ENCODE data around the gene SLC6A6. TPM values are rescaled to one million over a fixed set of nuclear protein-coding genes. Genes with fewer than 3 reads are reported as not detected.

The SLC6A6 gene
- total RNA-seq, 3 donors from 2014 or later = 4.4 to 11.2 (median 10.5) TPM

DNA sequence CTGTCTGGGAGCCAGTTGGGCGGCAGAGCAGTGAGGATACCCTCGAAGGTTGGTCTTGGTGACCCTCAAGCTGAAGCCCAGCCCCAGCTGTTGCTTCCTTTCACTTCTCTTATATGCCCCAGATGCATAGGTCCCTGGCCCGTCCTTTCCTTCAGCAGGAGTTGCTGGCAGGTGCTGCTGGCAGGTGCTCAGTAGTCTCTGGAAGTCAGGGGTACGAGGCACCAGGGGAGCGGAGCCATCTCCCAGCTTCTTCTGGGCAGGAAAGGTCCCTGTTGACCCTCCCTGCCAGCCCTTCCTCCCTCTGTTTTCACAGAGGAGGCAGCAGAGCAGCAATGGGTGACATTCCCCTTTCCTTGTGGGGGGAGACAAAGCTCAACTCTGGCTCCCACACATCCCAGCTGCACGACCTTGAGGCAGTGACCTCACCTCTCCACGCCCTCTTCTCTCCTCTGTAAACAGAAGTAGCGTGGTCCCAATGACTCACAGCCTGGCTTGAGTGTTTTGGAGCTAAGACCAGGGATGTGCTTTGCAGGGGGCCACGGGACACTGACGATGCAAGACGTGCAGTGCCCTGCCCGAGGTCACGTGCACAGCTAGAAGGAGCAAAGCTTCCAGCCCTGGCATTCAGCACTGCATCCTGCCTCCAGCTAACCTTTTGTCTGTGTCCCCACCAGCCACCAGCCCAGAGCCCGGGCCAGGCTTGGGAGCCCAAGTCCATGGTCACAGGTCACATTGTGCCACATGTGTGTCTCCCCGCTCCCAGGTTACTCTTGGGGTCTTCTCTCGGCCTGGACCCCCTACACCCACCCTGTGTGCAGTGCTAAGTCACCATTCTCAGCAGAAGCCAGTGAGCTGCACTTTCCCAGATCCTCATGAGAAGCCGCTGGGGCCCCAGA is 49.7 kb downstream of the SLC6A6 start:
- no peaks in the 10 kb centered on the region for H3K9me3 ChIP-seq
- H3K4me3 ChIP-seq = no peak overlapping the region
- no peaks in the 10 kb centered on the region for H3K36me3 ChIP-seq (ENCODE audit: low read depth)
- DNase-seq = peak; percentile 51 to 75 (median 55)
- TF ChIP-seq, protein P1, sequence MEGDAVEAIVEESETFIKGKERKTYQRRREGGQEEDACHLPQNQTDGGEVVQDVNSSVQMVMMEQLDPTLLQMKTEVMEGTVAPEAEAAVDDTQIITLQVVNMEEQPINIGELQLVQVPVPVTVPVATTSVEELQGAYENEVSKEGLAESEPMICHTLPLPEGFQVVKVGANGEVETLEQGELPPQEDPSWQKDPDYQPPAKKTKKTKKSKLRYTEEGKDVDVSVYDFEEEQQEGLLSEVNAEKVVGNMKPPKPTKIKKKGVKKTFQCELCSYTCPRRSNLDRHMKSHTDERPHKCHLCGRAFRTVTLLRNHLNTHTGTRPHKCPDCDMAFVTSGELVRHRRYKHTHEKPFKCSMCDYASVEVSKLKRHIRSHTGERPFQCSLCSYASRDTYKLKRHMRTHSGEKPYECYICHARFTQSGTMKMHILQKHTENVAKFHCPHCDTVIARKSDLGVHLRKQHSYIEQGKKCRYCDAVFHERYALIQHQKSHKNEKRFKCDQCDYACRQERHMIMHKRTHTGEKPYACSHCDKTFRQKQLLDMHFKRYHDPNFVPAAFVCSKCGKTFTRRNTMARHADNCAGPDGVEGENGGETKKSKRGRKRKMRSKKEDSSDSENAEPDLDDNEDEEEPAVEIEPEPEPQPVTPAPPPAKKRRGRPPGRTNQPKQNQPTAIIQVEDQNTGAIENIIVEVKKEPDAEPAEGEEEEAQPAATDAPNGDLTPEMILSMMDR (IDR thresholded peaks at IDR 0.05) = no peak
- peaks cover 22% of the 10 kb centered on the region for H3K4me1 ChIP-seq (ENCODE audit: low read depth)
- ATAC-seq = peak; percentile 52
- intact Hi-C loops (cut with DNase I, micrococcal nuclease) = loop anchor here in 1 of 2 donors (10.0 kb wide), 1 partner anchor 47 kb away; the partner anchor contains the start of gene SLC6A6

DNA sequence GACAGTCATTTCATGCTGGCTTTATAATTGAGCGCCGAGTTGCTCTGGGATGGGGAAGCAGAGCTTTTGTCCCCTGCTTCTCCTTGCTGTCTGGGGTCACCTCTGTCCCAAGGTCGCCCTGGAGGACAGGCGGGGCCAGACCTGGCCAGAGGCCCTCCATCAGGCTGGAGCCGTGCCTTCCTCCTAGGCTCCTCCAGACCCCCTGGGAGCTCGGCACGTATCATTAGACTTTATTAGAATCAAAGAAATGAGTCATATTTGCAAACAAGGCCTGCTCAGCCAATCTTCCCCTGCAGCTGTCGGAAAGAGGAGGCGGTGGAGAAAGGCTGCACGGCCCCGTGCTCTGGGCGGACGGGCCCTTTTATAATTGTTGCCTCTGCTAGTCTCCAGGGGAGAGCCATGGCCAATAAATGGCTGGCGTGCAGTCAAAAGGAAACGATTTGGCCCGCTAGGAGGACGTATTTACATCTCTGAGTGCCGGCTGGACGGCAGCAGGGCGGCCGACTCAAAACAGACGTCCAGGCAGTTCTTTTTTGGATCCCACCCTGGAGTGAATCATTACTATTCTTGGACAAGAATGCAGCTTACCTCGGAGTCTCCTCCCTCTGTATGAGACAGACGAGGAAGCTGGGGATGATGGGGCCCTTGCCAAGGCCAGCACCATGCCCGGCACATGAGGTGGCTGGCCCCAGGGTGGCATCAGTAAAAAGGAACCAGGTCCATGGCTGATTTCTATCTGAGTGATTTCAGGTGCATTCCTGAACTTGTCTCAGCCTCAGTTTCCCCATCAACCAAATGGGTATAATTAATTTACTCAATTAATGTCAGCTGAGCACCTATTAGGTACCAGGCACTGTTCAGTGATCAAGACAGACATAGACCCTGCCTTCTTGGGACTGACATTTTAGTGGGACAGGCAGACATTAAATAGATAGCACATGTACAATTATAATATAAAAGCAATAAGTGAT is 50.6 kb downstream of the SLC6A6 start:
- H3K36me3 ChIP-seq (ENCODE audit: low read depth) = no peaks in the 10 kb centered on the region
- DNase-seq = peak; percentile 84 to 90 (median 85)
- ATAC-seq = peak; percentile 88
- no peak overlapping the region for H3K4me3 ChIP-seq
- intact Hi-C loops (cut with DNase I, micrococcal nuclease) = loop anchor here in 1 of 2 donors (10.0 kb wide), 1 partner anchor 48 kb away; the partner anchor contains the start of gene SLC6A6
- H3K4me1 ChIP-seq (ENCODE audit: low read depth) = peaks cover 22% of the 10 kb centered on the region
- no peaks in the 10 kb centered on the region for H3K9me3 ChIP-seq
- TF ChIP-seq, protein P1 (IDR thresholded peaks at IDR 0.05) = no peak

DNA sequence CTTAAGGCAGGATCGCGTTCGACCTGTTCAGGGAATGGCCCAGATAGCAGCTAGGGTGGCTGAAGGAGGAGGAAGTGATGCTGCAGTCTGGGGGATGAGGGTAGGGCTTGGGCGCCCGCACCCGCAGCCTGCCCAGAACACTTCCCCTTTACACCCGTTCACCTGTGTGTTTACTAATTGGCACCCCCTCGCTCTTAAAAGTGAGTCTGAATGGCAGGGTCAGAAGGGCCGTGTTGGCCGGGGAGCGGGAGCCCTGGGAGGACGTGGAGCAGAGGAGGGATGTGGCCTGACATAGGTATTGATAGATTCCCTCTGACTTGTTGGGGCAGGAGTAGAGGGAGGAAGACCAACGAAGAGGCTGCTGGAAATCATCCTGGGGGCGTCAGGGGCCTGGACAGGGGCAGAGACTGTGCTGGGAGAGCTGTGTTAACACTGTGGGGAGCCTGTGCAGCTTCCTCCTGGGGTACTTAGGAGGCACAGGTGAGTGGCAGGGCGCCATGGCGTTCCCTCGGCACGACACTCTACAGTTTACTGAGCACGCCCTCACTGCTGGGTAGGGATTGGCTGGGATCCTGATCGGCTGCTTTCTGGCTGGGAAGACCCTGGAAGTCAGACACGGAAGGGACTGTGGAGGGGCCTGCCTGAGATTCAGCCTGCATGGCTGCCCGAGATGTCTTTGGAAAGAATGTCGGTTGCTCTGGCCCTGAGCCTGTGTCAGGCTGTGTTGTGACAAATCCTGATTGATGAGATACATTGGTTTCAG is 51.7 kb downstream of the SLC6A6 start:
- intact Hi-C loops (cut with DNase I, micrococcal nuclease) = loop anchor here in 1 of 2 donors (10.0 kb wide), 1 partner anchor 49 kb away; the partner anchor contains the start of gene SLC6A6
- H3K9me3 ChIP-seq = no peaks in the 10 kb centered on the region
- ATAC-seq = no peak
- no peak overlapping the region for H3K4me3 ChIP-seq
- TF ChIP-seq, protein P1 (IDR thresholded peaks at IDR 0.05) = no peak
- H3K36me3 ChIP-seq (ENCODE audit: low read depth) = no peaks in the 10 kb centered on the region
- DNase-seq = peak in 1 of 3 donors; percentile 56
- H3K4me1 ChIP-seq (ENCODE audit: low read depth) = peaks cover 22% of the 10 kb centered on the region

DNA sequence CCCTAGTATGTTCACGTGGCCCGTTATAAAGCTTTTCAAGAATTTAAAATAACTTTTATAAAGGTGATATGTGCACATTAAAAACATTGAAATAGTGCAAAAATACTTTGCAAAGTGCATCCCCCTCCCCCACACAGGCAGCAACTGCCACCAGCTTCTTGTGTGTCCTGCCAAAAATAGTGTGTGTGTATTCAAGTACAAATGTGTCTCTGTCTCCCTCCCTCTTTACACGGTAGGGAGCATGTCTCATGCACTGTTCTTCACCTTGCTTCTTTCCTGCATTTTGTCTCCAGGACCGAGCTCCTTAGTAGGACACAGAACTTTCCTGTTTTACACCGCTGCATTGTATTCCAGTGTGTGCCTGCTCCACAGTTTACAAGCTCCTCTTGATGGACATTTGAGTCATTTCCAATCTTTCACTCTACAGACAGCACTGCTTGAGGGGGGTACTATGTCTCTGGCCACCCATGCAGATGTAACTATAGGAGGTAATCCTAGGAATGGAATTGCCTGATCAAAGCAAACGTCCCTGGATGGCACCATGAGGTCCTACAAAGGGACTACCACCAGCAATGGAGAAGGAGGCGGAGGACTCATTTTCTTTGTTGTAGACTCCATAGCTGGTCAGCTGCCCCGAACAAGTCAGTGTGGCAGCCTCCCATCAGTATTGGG is 52.4 kb downstream of the SLC6A6 start:
- Histone ChIP-seq H3K4me1 (ENCODE audit: low read depth) (peaks cover 22% of the 10 kb centered on the region), H3K9me3 (no peaks in the 10 kb centered on the region), H3K36me3 (ENCODE audit: low read depth) (no peaks in the 10 kb centered on the region), H3K4me3 (no peak overlapping the region)
- intact Hi-C loops (cut with DNase I, micrococcal nuclease) = loop anchor here in 1 of 2 donors (10.0 kb wide), 1 partner anchor 50 kb away; the partner anchor contains the start of gene SLC6A6
- no peak for ATAC-seq
- TF ChIP-seq, protein P1 (IDR thresholded peaks at IDR 0.05) = no peak
- DNase-seq = no peak
